ENCODE measurements around the gene PRIMA1. TPM values are rescaled to one million over a fixed set of nuclear protein-coding genes. Genes with fewer than 3 reads are reported as not detected.
A peak's percentile ranks its signal among the peaks of the same experiment; 100 is the strongest.

PRIMA1 gene
- total and polyA plus RNA-seq, 2 experiments from 2014 or later: 2.1 to 3.5 TPM

GRCh38 chr14:93825235-93825553 is 36.9 kb upstream of the PRIMA1 start:
- DNase-seq (ENCODE audit: low spot score) (no peak), ATAC-seq (no peak)
- no peak for TF ChIP-seq CREB1 (CRISPR knock-in tag; IDR thresholded peaks at IDR 0.05; ENCODE audit: low read depth)
- TF ChIP-seq REST (IDR thresholded peaks at IDR 0.05; ENCODE audit: unreplicated experiment): no peak
- H3K36me3 ChIP-seq (ENCODE audit: insufficient read depth): no peaks in the 10 kb centered on the region
- no peak overlapping the region for H2AFZ ChIP-seq
- no peak overlapping the region for H3K27ac ChIP-seq (ENCODE audit: low read depth)
- no peaks in the 10 kb centered on the region for H3K27me3 ChIP-seq (ENCODE audit: insufficient read depth)
- Mint-ChIP-seq H3K27me3 (ENCODE audit: insufficient read depth, low read depth, poor library complexity) (peaks cover 4% of the 10 kb centered on the region), H3K4me3 (no peak overlapping the region), H3K9me3 (no peaks in the 10 kb centered on the region; the same call in 2 of the 3 replicates), H3K36me3 (ENCODE audit: low read depth) (no peaks in the 10 kb centered on the region), H3K4me1 (no peaks in the 10 kb centered on the region), H3K27ac (no peak overlapping the region)
- H3K4me1 ChIP-seq (ENCODE audit: insufficient read depth): no peaks in the 10 kb centered on the region
- no peaks in the 10 kb centered on the region for H3F3A ChIP-seq (replicated peaks; ENCODE audit: low read depth)
- H3K4me2 ChIP-seq: no peak overlapping the region
- no peaks in the 10 kb centered on the region for H3K79me2 ChIP-seq (replicated peaks; ENCODE audit: insufficient read depth)
- H4K20me1 ChIP-seq (replicated peaks; ENCODE audit: insufficient read depth): no peaks in the 10 kb centered on the region
- H3K9me2 ChIP-seq (ENCODE audit: insufficient read depth): peaks cover 5% of the 10 kb centered on the region; the same call in 1 of the 2 replicates
- no peak overlapping the region for H3K4me3 ChIP-seq

- Mint-ChIP-seq H3K36me3 (ENCODE audit: low read depth) (no peaks in the 10 kb centered on the region), H3K4me1 (no peaks in the 10 kb centered on the region)
- peak; percentile 82 for ATAC-seq
Observed at GRCh38 chr14:93824518-93825234, 36.4 kb upstream of the PRIMA1 start.

More at GRCh38 chr14:93824518-93825234, 36.4 kb upstream of the PRIMA1 start:
- no peaks in the 10 kb centered on the region for H4K20me1 ChIP-seq (replicated peaks; ENCODE audit: insufficient read depth)
- H3K4me3 ChIP-seq: no peak overlapping the region
- Mint-ChIP-seq H3K4me3 (no peak overlapping the region), H3K27me3 (ENCODE audit: insufficient read depth, low read depth, poor library complexity) (peaks cover 4% of the 10 kb centered on the region), H3K27ac (no peak overlapping the region), H3K9me3 (no peaks in the 10 kb centered on the region; the same call in 2 of the 3 replicates)
- no peaks in the 10 kb centered on the region for H3F3A ChIP-seq (replicated peaks; ENCODE audit: low read depth)
- H3K9me2 ChIP-seq (ENCODE audit: insufficient read depth): peaks cover 1% of the 10 kb centered on the region; the same call in 1 of the 2 replicates
- no peak overlapping the region for H3K4me2 ChIP-seq
- H2AFZ ChIP-seq: no peak overlapping the region
- peak; percentile 15 for DNase-seq (ENCODE audit: low spot score)
- no peaks in the 10 kb centered on the region for H3K27me3 ChIP-seq (ENCODE audit: insufficient read depth)
- no peaks in the 10 kb centered on the region for H3K79me2 ChIP-seq (replicated peaks; ENCODE audit: insufficient read depth)
- no peaks in the 10 kb centered on the region for H3K36me3 ChIP-seq (ENCODE audit: insufficient read depth)
- H3K4me1 ChIP-seq (ENCODE audit: insufficient read depth): no peaks in the 10 kb centered on the region
- H3K27ac ChIP-seq (ENCODE audit: low read depth): no peak overlapping the region
- TF ChIP-seq CTCF (conservative IDR thresholded peaks at IDR 0.05; ENCODE audit: low read depth in 2 of 2) (peak; percentile 31 to 52; a peak in 3 of 4 replicates), REST (IDR thresholded peaks at IDR 0.05; ENCODE audit: unreplicated experiment) (no peak)

Measured in GM23338 (cell line).